Neural progenitor cell (in vitro differentiated cells): ENCODE measurements around the gene PCGF3. TPM values are rescaled to one million over a fixed set of nuclear protein-coding genes. Genes with fewer than 3 reads are reported as not detected.
A peak's percentile ranks its signal among the peaks of the same experiment; 100 is the strongest.

Experiments used
- DNase-seq: peaks from one replicate; pipeline ENCODE4 v3.0.0-alpha.2; 2016; ENCODE audit warnings: low spot score
- H2AFZ ChIP-seq: fragments of 200-600 bp; sonication (generic); replicated peaks from 2 replicates; pipeline ENCODE4 v1.6.1; 2016; ENCODE audit warnings: antibody characterized with exemption
- H3F3A ChIP-seq: fragments of 200-600 bp; sonication (generic); 2 replicates; pipeline ENCODE4 v1.6.1; 2016; ENCODE audit warnings: antibody characterized with exemption, low read depth
- H3K27ac ChIP-seq: fragments of 200-600 bp; sonication (generic); 2 replicates; pipeline ENCODE4 v1.5.1; 2016; ENCODE audit warnings: mild to moderate bottlenecking
- H3K27me3 ChIP-seq: fragments of 200-600 bp; sonication (generic); 2 replicates; pipeline ENCODE4 v1.6.1; 2016; ENCODE audit warnings: mild to moderate bottlenecking, moderate library complexity
- H3K36me3 ChIP-seq: fragments of 200-600 bp; sonication (generic); 2 replicates; pipeline ENCODE4 v1.5.1; 2016
- H3K4me1 ChIP-seq: fragments of 200-600 bp; sonication (generic); 2 replicates; pipeline ENCODE4 v1.6.1; 2016; ENCODE audit warnings: mixed run types
- H3K4me2 ChIP-seq: fragments of 200-600 bp; sonication (generic); 2 replicates; pipeline ENCODE4 v1.6.1; 2016
- H3K4me3 ChIP-seq: fragments of 200-600 bp; sonication (generic); 2 replicates; pipeline ENCODE4 v1.5.1; 2016
- H3K79me2 ChIP-seq: fragments of 200-600 bp; sonication (generic); 2 replicates; pipeline ENCODE4 v1.6.1; 2016; ENCODE audit warnings: low read depth
- H3K9ac ChIP-seq: fragments of 200-600 bp; sonication (generic); 2 replicates; pipeline ENCODE4 v1.6.1; 2016
- H3K9me3 ChIP-seq: fragments of 200-600 bp; sonication (generic); 2 replicates; pipeline ENCODE4 v1.5.1; 2016; ENCODE audit warnings: low read depth
- H4K20me1 ChIP-seq: fragments of 200-600 bp; sonication (generic); 2 replicates; pipeline ENCODE4 v1.6.1; 2016; ENCODE audit warnings: low read depth
- H3K27ac Mint-ChIP-seq: 3 replicates; pipeline ENCODE4 v1.8.0; 2021; ENCODE audit warnings: mixed read lengths
- H3K27me3 Mint-ChIP-seq: 2 replicates; pipeline ENCODE4 v1.8.0; 2022; ENCODE audit warnings: low read depth, mild to moderate bottlenecking, inconsistent platforms, moderate library complexity, mixed read lengths; ENCODE audit not compliant: insufficient read depth
- H3K36me3 Mint-ChIP-seq: 3 replicates; pipeline ENCODE4 v1.8.0; 2021; ENCODE audit warnings: mixed read lengths
- H3K4me1 Mint-ChIP-seq: 3 replicates; pipeline ENCODE4 v1.8.0; 2021; ENCODE audit warnings: mixed read lengths
- H3K4me3 Mint-ChIP-seq: 3 replicates; pipeline ENCODE4 v1.8.0; 2021; ENCODE audit warnings: mild to moderate bottlenecking, moderate library complexity, mixed read lengths
- H3K9me3 Mint-ChIP-seq: 3 replicates; pipeline ENCODE4 v1.8.0; 2020; ENCODE audit warnings: mixed read lengths
- CTCF ChIP-seq: fragments of 200-600 bp; sonication (generic); IDR thresholded peaks from 2 replicates; pipeline ENCODE4 v1.5.1; 2017; ENCODE audit warnings: antibody characterized with exemption, mild to moderate bottlenecking
- EZH2 ChIP-seq: fragments of 200-600 bp; sonication (generic); IDR thresholded peaks from 2 replicates; pipeline ENCODE4 v1.6.1; 2017; ENCODE audit warnings: antibody characterized with exemption, mild to moderate bottlenecking, moderate library complexity
- EZH2phosphoT487 ChIP-seq: fragments of 200-600 bp; sonication (generic); IDR thresholded peaks from 2 replicates; pipeline ENCODE4 v1.6.1; 2017; ENCODE audit warnings: antibody characterized with exemption
- total RNA-seq: library from RNA; depleted of rRNA; stranded (reverse); fragments of >200 nt; gene quantifications from 2 replicates; pipeline ENCODE4 v1.2.3, GENCODE V29; 2015; ENCODE audit warnings: low replicate concordance

PCGF3 gene
- total RNA-seq, 1 donor from 2014 or later: 44.7 TPM

- peaks cover 66% of the 10 kb centered on the region for H3K36me3 Mint-ChIP-seq
- H3K4me3 Mint-ChIP-seq: peak overlapping the region; percentile 36
- no peaks in the 10 kb centered on the region for H3K9me3 ChIP-seq
- no peaks in the 10 kb centered on the region for H3K79me2 ChIP-seq
- H3K9ac ChIP-seq: no peak overlapping the region
- H3K4me1 ChIP-seq: no peaks in the 10 kb centered on the region
- peaks cover 2% of the 10 kb centered on the region for H3K36me3 ChIP-seq
- H2AFZ ChIP-seq: no peak overlapping the region
- peaks cover 9% of the 10 kb centered on the region for H3K4me1 Mint-ChIP-seq
- no peak overlapping the region for H3K4me2 ChIP-seq
- no peak overlapping the region for H3K27ac ChIP-seq
- H3K27me3 ChIP-seq: no peaks in the 10 kb centered on the region
- H3K27me3 Mint-ChIP-seq: peaks cover 29% of the 10 kb centered on the region
- no peak overlapping the region for H3K27ac Mint-ChIP-seq
- no peaks in the 10 kb centered on the region for H4K20me1 ChIP-seq
- H3K4me3 ChIP-seq: no peak overlapping the region
- peaks cover 43% of the 10 kb centered on the region for H3K9me3 Mint-ChIP-seq
- H3F3A ChIP-seq: peaks cover 43% of the 10 kb centered on the region
- TF ChIP-seq CTCF (no peak), EZH2phosphoT487 (no peak), EZH2 (no peak)
- no peak for DNase-seq
These were observed 55.5 kb downstream of the PCGF3 start for GRCh38 chr4:761086-761485.

GRCh38 chr4:761739-762138 is 56.1 kb downstream of the PCGF3 start:
- Histone ChIP-seq H3K4me2 (no peak overlapping the region), H3K9me3 (no peaks in the 10 kb centered on the region), H3K4me3 (no peak overlapping the region), H4K20me1 (no peaks in the 10 kb centered on the region), H3K9ac (no peak overlapping the region), H3K27me3 (no peaks in the 10 kb centered on the region), H3K27ac (no peak overlapping the region), H3F3A (peaks cover 48% of the 10 kb centered on the region), H3K36me3 (peaks cover 7% of the 10 kb centered on the region), H2AFZ (no peak overlapping the region), H3K79me2 (no peaks in the 10 kb centered on the region), H3K4me1 (no peaks in the 10 kb centered on the region)
- Mint-ChIP-seq H3K4me1 (peaks cover 9% of the 10 kb centered on the region), H3K27me3 (peaks cover 28% of the 10 kb centered on the region), H3K27ac (no peak overlapping the region), H3K4me3 (no peak overlapping the region), H3K9me3 (peaks cover 44% of the 10 kb centered on the region), H3K36me3 (peaks cover 68% of the 10 kb centered on the region)
- no peak for DNase-seq
- TF ChIP-seq EZH2: no peak
- no peak for TF ChIP-seq CTCF

- Histone ChIP-seq H3K9me3 (no peaks in the 10 kb centered on the region), H2AFZ (no peak overlapping the region), H3K4me2 (no peak overlapping the region), H3K4me3 (no peak overlapping the region), H3K27ac (no peak overlapping the region), H3K27me3 (no peaks in the 10 kb centered on the region), H3K4me1 (no peaks in the 10 kb centered on the region), H4K20me1 (peaks cover 7% of the 10 kb centered on the region), H3F3A (peaks cover 52% of the 10 kb centered on the region), H3K79me2 (peaks cover 3% of the 10 kb centered on the region), H3K36me3 (peaks cover 9% of the 10 kb centered on the region), H3K9ac (no peak overlapping the region)
- peaks cover 69% of the 10 kb centered on the region for H3K36me3 Mint-ChIP-seq
- DNase-seq: no peak
- peak overlapping the region; percentile 62 for H3K4me3 Mint-ChIP-seq
- H3K27me3 Mint-ChIP-seq: peaks cover 29% of the 10 kb centered on the region
- H3K9me3 Mint-ChIP-seq: peaks cover 43% of the 10 kb centered on the region
- peaks cover 9% of the 10 kb centered on the region for H3K4me1 Mint-ChIP-seq
- TF ChIP-seq EZH2phosphoT487 (no peak), EZH2 (no peak), CTCF (peak; percentile 22)
- peak overlapping the region; percentile 62 for H3K27ac Mint-ChIP-seq
These were observed 56.9 kb downstream of the PCGF3 start for GRCh38 chr4:762211-763190.
